Progenitor cell of endocrine pancreas (in vitro differentiated cells): ENCODE results near the gene WARS2. TPM values are rescaled to one million over a fixed set of nuclear protein-coding genes. Genes with fewer than 3 reads are reported as not detected.

Source experiments
- DNase-seq: peaks from one replicate; pipeline ENCODE4 v3.0.0; 2021; ENCODE audit warnings: low spot score; ENCODE audit not compliant: unreplicated experiment
- H3K27ac Mint-ChIP-seq: 2 replicates; pipeline ENCODE4 v1.8.0; 2021; ENCODE audit warnings: mild to moderate bottlenecking, moderate library complexity, mixed read lengths
- H3K27me3 Mint-ChIP-seq: 2 replicates; pipeline ENCODE4 v1.8.0; 2021; ENCODE audit warnings: mixed read lengths
- H3K36me3 Mint-ChIP-seq: 2 replicates; pipeline ENCODE4 v1.8.0; 2022; ENCODE audit warnings: mixed read lengths; ENCODE audit not compliant: insufficient read depth
- H3K4me1 Mint-ChIP-seq: 2 replicates; pipeline ENCODE4 v1.8.0; 2021; ENCODE audit warnings: low read depth, mixed read lengths
- H3K4me3 Mint-ChIP-seq: 2 replicates; pipeline ENCODE4 v1.8.0; 2021; ENCODE audit warnings: low read depth, mild to moderate bottlenecking, moderate library complexity, mixed read lengths
- H3K9me3 Mint-ChIP-seq: 2 replicates; pipeline ENCODE4 v1.8.0; 2021; ENCODE audit warnings: low read depth, mixed read lengths
- total RNA-seq: library from RNA; stranded (reverse); gene quantifications from 2 replicates; pipeline ENCODE4 v1.2.1, GENCODE V29; 2021
- TF ChIP-seq, protein P1 (sequence below): fragments of 200-600 bp; sonication (generic); IDR thresholded peaks from one replicate; pipeline ENCODE4 v1.5.0; 2021; ENCODE audit warnings: antibody characterized with exemption, mild to moderate bottlenecking; ENCODE audit not compliant: unreplicated experiment

WARS2 gene
- total RNA-seq, 1 donor from 2014 or later, result 14.8 TPM

DNA sequence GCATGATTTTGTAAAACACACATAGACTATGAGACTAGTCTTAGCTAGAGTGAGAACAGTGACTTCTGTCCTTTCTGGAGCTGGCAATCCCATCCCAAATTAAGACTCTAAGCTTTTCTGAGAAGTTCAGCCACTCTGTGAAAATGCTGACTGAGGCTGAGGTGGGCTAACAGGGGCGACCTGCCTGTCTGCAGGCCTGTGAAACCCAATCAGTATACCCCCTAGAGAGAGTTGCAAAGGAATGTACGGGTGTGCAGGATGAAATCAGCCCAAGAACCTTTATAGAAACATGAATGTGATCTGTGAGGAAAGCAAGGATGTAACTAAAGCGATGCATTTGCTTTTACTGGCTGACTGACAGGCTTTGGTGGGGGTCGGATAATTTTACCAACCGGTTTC lies 136.3 kb downstream of the WARS2 start:
- DNase-seq, result no peak
- Mint-ChIP-seq H3K4me3 (no peak overlapping the region), H3K27me3 (peaks cover 96% of the 10 kb centered on the region), H3K36me3 (no peaks in the 10 kb centered on the region), H3K27ac (no peak overlapping the region), H3K4me1 (peaks cover 8% of the 10 kb centered on the region), H3K9me3 (no peaks in the 10 kb centered on the region)
- TF ChIP-seq, protein P1, sequence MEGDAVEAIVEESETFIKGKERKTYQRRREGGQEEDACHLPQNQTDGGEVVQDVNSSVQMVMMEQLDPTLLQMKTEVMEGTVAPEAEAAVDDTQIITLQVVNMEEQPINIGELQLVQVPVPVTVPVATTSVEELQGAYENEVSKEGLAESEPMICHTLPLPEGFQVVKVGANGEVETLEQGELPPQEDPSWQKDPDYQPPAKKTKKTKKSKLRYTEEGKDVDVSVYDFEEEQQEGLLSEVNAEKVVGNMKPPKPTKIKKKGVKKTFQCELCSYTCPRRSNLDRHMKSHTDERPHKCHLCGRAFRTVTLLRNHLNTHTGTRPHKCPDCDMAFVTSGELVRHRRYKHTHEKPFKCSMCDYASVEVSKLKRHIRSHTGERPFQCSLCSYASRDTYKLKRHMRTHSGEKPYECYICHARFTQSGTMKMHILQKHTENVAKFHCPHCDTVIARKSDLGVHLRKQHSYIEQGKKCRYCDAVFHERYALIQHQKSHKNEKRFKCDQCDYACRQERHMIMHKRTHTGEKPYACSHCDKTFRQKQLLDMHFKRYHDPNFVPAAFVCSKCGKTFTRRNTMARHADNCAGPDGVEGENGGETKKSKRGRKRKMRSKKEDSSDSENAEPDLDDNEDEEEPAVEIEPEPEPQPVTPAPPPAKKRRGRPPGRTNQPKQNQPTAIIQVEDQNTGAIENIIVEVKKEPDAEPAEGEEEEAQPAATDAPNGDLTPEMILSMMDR, result no peak

DNA sequence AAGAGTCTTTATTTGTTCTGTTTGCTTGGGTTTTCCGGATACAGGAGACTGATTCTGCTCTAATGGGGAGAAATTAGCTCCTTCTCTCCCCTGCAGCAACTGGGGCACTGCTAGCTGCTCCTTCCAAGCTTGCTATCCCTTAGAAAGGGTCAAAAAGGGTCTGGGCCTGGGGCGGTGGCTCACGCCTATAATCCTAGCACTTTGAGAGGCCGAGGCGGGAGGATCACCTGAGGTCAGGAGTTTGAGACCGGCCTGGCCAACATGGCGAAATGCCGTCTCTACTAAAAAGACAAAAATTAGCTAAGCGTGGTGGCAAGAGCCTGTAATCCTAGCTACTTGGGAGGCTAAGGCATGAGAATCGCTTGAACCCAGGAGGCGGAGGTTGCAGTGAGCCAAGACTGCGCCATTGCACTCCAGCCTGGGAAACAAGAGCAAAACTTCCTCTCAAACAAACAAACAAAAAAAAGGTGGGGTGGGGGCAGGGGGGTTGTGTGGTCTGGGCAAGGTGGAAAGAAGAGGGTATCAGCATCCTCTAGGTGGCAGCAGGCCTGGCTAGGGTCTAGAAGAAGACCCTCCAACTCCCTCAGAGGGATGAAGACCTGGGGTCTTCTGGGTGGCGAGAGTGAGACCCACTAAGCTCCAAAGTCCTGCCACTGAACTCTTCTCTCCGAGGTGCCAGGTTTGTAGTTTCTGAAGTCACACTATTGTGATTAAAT lies 136.9 kb downstream of the WARS2 start:
- no peak for DNase-seq

DNA sequence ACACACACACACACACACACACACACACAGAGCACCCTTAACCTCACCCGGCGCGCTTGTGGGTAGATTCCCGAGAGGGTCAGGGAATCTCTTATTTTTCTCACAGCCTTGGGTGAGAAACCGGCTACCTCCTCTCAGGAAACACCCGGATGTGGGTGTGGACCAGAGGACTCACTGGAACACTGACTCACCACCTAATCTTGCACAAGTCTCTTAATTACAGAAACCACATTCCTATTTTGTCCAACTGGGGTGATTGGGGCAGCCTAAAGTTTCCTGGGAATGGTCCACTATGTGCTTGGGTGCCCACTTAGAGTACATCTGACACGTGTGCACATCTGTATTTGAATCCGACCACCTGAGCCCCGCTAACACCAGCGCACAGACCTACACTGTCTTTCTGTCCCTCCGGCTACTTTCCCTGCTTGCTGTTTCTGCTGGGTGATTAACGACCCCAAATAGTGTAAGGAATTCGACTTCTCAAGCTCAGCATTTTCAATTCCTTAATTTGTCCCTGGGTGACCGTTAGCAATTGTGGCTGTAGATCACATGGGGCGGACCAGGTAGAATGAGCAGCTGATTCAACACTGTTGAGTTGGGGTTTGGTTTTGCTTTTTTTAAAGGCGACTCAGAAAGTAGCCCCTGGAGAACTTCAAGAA lies 138.3 kb downstream of the WARS2 start:
- H3K27me3 Mint-ChIP-seq, result peaks cover 98% of the 10 kb centered on the region
- H3K9me3 Mint-ChIP-seq, result no peaks in the 10 kb centered on the region
- no peak for DNase-seq
- no peak overlapping the region for H3K4me3 Mint-ChIP-seq
- H3K36me3 Mint-ChIP-seq, result no peaks in the 10 kb centered on the region
- no peak overlapping the region for H3K27ac Mint-ChIP-seq
- TF ChIP-seq, protein P1, result no peak
- peaks cover 6% of the 10 kb centered on the region for H3K4me1 Mint-ChIP-seq

More for the DNA sequence above, 136.9 kb downstream of the WARS2 start:
- TF ChIP-seq, protein P1, result no peak
- Mint-ChIP-seq H3K27me3 (peaks cover 96% of the 10 kb centered on the region), H3K4me3 (no peak overlapping the region), H3K4me1 (peaks cover 8% of the 10 kb centered on the region), H3K36me3 (no peaks in the 10 kb centered on the region), H3K9me3 (no peaks in the 10 kb centered on the region), H3K27ac (no peak overlapping the region)

DNA sequence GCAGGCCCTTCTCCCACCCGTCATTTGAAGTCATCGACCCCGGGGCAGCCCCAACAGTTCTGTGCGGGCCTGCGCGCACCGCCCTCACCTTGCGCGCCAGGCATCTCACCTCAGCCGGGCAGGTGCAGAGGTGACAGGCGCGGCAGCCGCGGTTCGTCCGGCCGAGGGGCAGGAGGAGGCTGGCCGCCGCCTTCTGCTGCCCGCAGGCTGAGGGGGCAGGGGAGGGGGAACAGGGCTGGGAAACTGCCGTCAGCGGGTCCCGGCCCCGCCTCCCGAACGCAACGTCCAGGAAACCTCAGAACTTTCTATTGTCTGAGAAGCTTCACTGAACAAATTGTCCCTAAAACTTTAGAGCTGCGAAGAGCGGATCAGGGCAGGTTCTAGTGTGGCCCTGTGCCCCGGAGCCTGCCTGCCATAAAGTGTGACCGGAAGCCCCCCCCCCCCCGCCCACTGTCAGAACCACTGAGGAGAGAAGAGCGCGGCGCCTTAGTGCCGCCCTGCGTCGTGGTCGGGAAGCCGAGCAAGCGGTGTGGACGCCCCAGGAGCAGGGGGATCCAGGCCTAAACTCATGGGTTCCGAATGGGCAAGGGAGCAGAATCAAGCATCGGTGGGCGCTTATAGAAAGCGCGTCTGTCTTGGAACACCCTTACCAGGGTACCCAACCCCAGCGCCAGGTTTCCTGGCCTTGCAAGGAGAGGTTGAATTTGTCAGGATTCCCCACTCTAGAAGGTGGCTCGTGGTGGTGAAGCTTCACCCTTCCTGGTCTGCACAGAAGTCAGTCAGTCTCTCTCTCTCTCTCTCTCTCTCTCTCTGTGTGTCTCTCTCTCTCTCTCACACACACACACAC lies 139.0 kb downstream of the WARS2 start:
- TF ChIP-seq, protein P1, result no peak
- no peaks in the 10 kb centered on the region for H3K36me3 Mint-ChIP-seq
- H3K27ac Mint-ChIP-seq, result no peak overlapping the region
- H3K27me3 Mint-ChIP-seq, result peaks cover 98% of the 10 kb centered on the region
- H3K4me1 Mint-ChIP-seq, result peaks cover 5% of the 10 kb centered on the region
- no peak for DNase-seq
- H3K4me3 Mint-ChIP-seq, result no peak overlapping the region
- H3K9me3 Mint-ChIP-seq, result no peaks in the 10 kb centered on the region

DNA sequence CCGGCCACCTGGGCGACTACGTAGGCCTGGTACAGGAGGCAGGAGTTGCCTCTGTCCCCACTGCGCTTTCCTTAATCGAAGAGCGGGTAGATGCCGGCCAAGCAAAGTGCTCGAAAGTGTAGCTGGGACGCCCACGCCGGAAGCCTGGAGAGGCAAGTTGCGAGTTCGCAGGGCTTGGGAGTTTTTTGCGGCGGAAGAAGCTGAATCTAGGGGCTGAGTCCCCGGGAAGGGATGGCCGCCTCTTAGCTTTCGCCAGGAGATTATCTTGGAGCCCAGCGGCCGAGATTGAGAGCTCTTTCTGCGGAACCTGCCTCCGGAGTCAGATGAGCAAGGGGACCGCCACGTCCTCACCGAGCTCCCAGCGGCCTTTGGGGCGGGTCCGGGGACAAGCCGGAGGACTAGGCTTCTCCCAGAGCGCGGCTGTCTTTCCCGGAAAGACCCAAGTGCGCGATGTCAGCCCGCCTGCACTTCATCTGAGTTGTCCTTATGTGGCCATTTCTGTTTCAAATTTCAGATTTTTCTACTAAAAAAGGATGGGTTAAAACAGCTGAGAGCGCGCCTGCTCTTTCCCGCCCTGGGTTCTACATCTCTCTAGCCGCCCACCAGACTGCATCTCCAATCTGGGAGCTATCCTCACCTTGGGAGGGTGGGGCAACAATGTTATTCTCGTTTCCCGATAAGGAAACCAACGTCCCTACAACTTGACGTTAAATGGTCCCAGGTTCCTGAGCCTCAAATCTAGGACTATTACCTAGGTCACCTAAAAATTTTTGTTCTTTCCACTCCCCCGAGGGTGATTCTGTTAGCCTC lies 139.9 kb downstream of the WARS2 start:
- Mint-ChIP-seq H3K27me3 (peaks cover 98% of the 10 kb centered on the region), H3K36me3 (no peaks in the 10 kb centered on the region), H3K27ac (no peak overlapping the region), H3K4me1 (peaks cover 4% of the 10 kb centered on the region), H3K4me3 (peak overlapping the region; percentile 7), H3K9me3 (no peaks in the 10 kb centered on the region)
- TF ChIP-seq, protein P1, result no peak
- DNase-seq, result no peak
